GM23338 (cell line): ENCODE data around the gene TFB1M. TPM values are rescaled to one million over a fixed set of nuclear protein-coding genes. Genes with fewer than 3 reads are reported as not detected.

Source experiments
- ATAC-seq: fragments of 200-7000 bp; cut with Tn5 transposase; 3 replicates; pipeline ENCODE4 v1.9.1; 2020
- DNase-seq: peaks from one replicate; pipeline ENCODE4 v3.0.0-alpha.2; 2015; ENCODE audit warnings: low spot score
- H2AFZ ChIP-seq: fragments of 200-600 bp; sonication (generic); 2 replicates; pipeline ENCODE4 v1.8.0; 2016; ENCODE audit warnings: antibody characterized with exemption, mild to moderate bottlenecking, moderate library complexity
- H3F3A ChIP-seq: fragments of 200-600 bp; sonication (generic); replicated peaks from 2 replicates; pipeline ENCODE4 v1.8.0; 2017; ENCODE audit warnings: antibody characterized with exemption, mixed run types, low read depth
- H3K27ac ChIP-seq: fragments of 200-600 bp; sonication (generic); 2 replicates; pipeline ENCODE4 v1.6.1; 2016; ENCODE audit warnings: low read depth
- H3K27me3 ChIP-seq: fragments of 200-600 bp; sonication (generic); 2 replicates; pipeline ENCODE4 v1.8.0; 2016; ENCODE audit warnings: mild to moderate bottlenecking, mixed run types, moderate library complexity; ENCODE audit not compliant: insufficient read depth
- H3K36me3 ChIP-seq: fragments of 200-600 bp; sonication (generic); 2 replicates; pipeline ENCODE4 v1.8.0; 2016; ENCODE audit warnings: mild to moderate bottlenecking; ENCODE audit not compliant: insufficient read depth
- H3K4me1 ChIP-seq: fragments of 200-600 bp; sonication (generic); 2 replicates; pipeline ENCODE4 v1.8.0; 2016; ENCODE audit warnings: mild to moderate bottlenecking, moderate library complexity; ENCODE audit not compliant: insufficient read depth
- H3K4me2 ChIP-seq: fragments of 200-600 bp; sonication (generic); 2 replicates; pipeline ENCODE4 v1.7.1; 2017; ENCODE audit warnings: mixed run types
- H3K4me3 ChIP-seq: fragments of 200-600 bp; sonication (generic); 2 replicates; pipeline ENCODE4 v1.6.1; 2016; ENCODE audit warnings: mixed run types
- H3K79me2 ChIP-seq: fragments of 200-600 bp; sonication (generic); replicated peaks from 2 replicates; pipeline ENCODE4 v1.8.0; 2017; ENCODE audit warnings: mild to moderate bottlenecking; ENCODE audit not compliant: insufficient read depth
- H3K9me2 ChIP-seq: fragments of 200-600 bp; sonication (generic); 2 replicates; pipeline ENCODE4 v1.8.0; 2017; ENCODE audit not compliant: insufficient read depth
- H4K20me1 ChIP-seq: fragments of 200-600 bp; sonication (generic); replicated peaks from 2 replicates; pipeline ENCODE4 v1.8.0; 2017; ENCODE audit warnings: mild to moderate bottlenecking; ENCODE audit not compliant: insufficient read depth
- H3K27ac Mint-ChIP-seq: 2 replicates; pipeline ENCODE4 v1.8.0; 2020; ENCODE audit warnings: inconsistent platforms, mild to moderate bottlenecking, moderate library complexity, mixed read lengths
- H3K27me3 Mint-ChIP-seq: 3 replicates; pipeline ENCODE4 v1.8.0; 2022; ENCODE audit warnings: low read depth, mild to moderate bottlenecking, moderate library complexity, mixed read lengths, inconsistent platforms; ENCODE audit not compliant: insufficient read depth, poor library complexity
- H3K36me3 Mint-ChIP-seq: 3 replicates; pipeline ENCODE4 v1.8.0; 2021; ENCODE audit warnings: low read depth, mild to moderate bottlenecking, inconsistent platforms, moderate library complexity, mixed read lengths
- H3K4me1 Mint-ChIP-seq: 3 replicates; pipeline ENCODE4 v1.8.0; 2020; ENCODE audit warnings: mild to moderate bottlenecking, inconsistent platforms, mixed read lengths
- H3K4me3 Mint-ChIP-seq: 3 replicates; pipeline ENCODE4 v1.8.0; 2021; ENCODE audit warnings: moderate library complexity, mild to moderate bottlenecking, inconsistent platforms, mixed read lengths
- H3K9me3 Mint-ChIP-seq: 3 replicates; pipeline ENCODE4 v1.8.0; 2020; ENCODE audit warnings: moderate library complexity, mild to moderate bottlenecking, inconsistent platforms, mixed read lengths
- CREB1 ChIP-seq: fragments of 250-450 bp; sonication (Bioruptor Pico); IDR thresholded peaks from 2 replicates; pipeline ENCODE4 v1.5.0; 2020; ENCODE audit warnings: low read depth, mild to moderate bottlenecking, moderate library complexity
- ETS1 ChIP-seq: IDR thresholded peaks from 2 replicates; pipeline ENCODE4 v1.6.1; 2016; ENCODE audit warnings: antibody characterized with exemption
- NANOG ChIP-seq: IDR thresholded peaks from 2 replicates; pipeline ENCODE4 v1.6.1; 2016; ENCODE audit warnings: antibody characterized with exemption, borderline replicate concordance
- POLR2AphosphoS5 ChIP-seq: IDR thresholded peaks from 2 replicates; pipeline ENCODE4 v1.6.1; 2016; ENCODE audit warnings: antibody characterized with exemption, low read depth
- REST ChIP-seq: IDR thresholded peaks from one replicate; pipeline ENCODE4 v1.6.1; 2018; ENCODE audit warnings: antibody characterized with exemption; ENCODE audit not compliant: unreplicated experiment
- ZNF114 ChIP-seq: fragments of 250-450 bp; sonication (Bioruptor Pico); IDR thresholded peaks from 2 replicates; pipeline ENCODE4 v1.5.0; 2020; ENCODE audit warnings: mild to moderate bottlenecking, moderate library complexity
- ZNF331 ChIP-seq: fragments of 250-450 bp; sonication (Bioruptor Pico); IDR thresholded peaks from 2 replicates; pipeline ENCODE4 v1.5.0; 2020; ENCODE audit warnings: low read depth, mild to moderate bottlenecking, moderate library complexity
- ZNF462 ChIP-seq: fragments of 250-450 bp; sonication (Bioruptor Pico); IDR thresholded peaks from 2 replicates; pipeline ENCODE4 v1.5.0; 2020; ENCODE audit warnings: mild to moderate bottlenecking, moderate library complexity
- polyA plus RNA-seq: library from polyadenylated mRNA; unstranded; fragments of >200 nt; fragmentation: Nextera tagmentation; extraction: Ambion mirVana; gene quantifications from 2 replicates; pipeline ENCODE4 v1.2.1, GENCODE V29; 2016
- total RNA-seq: library from RNA; depleted of rRNA; stranded (reverse); fragments of >200 nt; shearing (Covaris generic); gene quantifications from 2 replicates; pipeline ENCODE4 v1.2.3, GENCODE V29; 2014

The TFB1M gene
- total and polyA plus RNA-seq, 2 experiments from 2014 or later: 51.1 to 66.9 TPM

- peaks cover 9% of the 10 kb centered on the region for H3K4me1 ChIP-seq
- no peaks in the 10 kb centered on the region for H3K9me2 ChIP-seq
- no peak overlapping the region for H2AFZ ChIP-seq
- peaks cover 4% of the 10 kb centered on the region; the same call in 2 of the 3 replicates for H3K4me1 Mint-ChIP-seq
- no peaks in the 10 kb centered on the region for H3F3A ChIP-seq
- H3K36me3 Mint-ChIP-seq: peaks cover 45% of the 10 kb centered on the region
- DNase-seq (no peak), ATAC-seq (no peak)
- no peak for TF ChIP-seq CREB1 (CRISPR knock-in tag)
- no peak for TF ChIP-seq REST
- TF ChIP-seq POLR2AphosphoS5: no peak
- TF ChIP-seq ETS1: no peak
- TF ChIP-seq ZNF114 (CRISPR knock-in tag): no peak
- TF ChIP-seq NANOG: no peak
- TF ChIP-seq ZNF331 (CRISPR knock-in tag): no peak
- no peak for TF ChIP-seq ZNF462
- no peak overlapping the region for H3K4me3 ChIP-seq
- peaks cover 31% of the 10 kb centered on the region for H3K79me2 ChIP-seq
- no peak overlapping the region for H3K27ac Mint-ChIP-seq
- H4K20me1 ChIP-seq: peaks cover 17% of the 10 kb centered on the region; the same call in 1 of the 2 replicates
- peaks cover 25% of the 10 kb centered on the region; the same call in 1 of the 2 replicates for H3K36me3 ChIP-seq
- H3K4me3 Mint-ChIP-seq: no peak overlapping the region
- no peaks in the 10 kb centered on the region for H3K27me3 ChIP-seq
- H3K9me3 Mint-ChIP-seq: no peaks in the 10 kb centered on the region
- no peak overlapping the region for H3K4me2 ChIP-seq
- H3K27me3 Mint-ChIP-seq: peaks cover 4% of the 10 kb centered on the region
- peak overlapping the region; percentile 27; the same call in 1 of the 2 replicates for H3K27ac ChIP-seq
Measured at GRCh38 chr6:155306958-155307357, 7.3 kb downstream of the TFB1M start.
